ENCODE data around the gene AUH. TPM values are rescaled to one million over a fixed set of nuclear protein-coding genes. Genes with fewer than 3 reads are reported as not detected.
A peak's percentile ranks its signal among the peaks of the same experiment; 100 is the strongest.

The AUH gene
- polyA plus RNA-seq, 1 donor from 2014 or later, result 42.6 TPM

DNA sequence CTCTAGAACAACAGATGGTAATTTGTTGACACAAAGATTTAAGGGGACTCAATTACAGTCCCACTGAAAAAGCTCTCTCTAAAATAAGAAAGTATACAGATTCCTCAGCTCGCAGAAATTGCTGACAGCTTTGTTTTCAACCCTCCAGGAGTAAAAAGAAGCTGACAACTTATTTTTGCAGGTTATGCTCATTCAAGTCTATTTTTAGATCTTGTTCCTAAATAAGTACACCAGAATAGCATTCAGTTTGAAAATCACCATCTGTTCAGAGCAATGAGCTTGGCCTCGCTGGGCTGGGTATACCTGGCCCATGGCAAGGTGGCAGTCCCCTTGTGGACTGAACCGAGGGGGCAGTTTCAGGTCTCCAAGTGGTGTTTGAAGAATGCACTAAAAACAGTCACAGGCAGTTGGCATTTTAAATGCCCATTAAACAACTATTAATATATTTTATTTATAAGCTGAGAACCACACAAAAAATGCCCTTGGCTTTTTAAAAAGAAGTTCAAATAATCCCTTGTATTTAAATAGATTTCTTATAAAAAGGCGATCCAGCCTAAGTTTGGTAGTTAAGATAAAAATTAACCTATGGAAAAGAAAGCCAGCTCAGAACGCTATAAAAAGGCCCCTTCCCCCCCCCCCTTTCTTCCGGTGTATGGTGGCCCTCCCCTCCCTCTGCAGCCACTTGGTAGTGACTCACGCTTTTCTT lies 169.2 kb downstream of the AUH start:
- no peak for TF ChIP-seq CTCF (IDR thresholded peaks at IDR 0.05; ENCODE audit: poor library complexity, severe bottlenecking)
- TF ChIP-seq SMC3 (conservative IDR thresholded peaks at IDR 0.05; ENCODE audit: poor library complexity), result no peak
- TF ChIP-seq TAF1 (IDR thresholded peaks at IDR 0.05; ENCODE audit: low read depth), result no peak
- no peak for TF ChIP-seq EP300 (conservative IDR thresholded peaks at IDR 0.05; ENCODE audit: poor library complexity, severe bottlenecking)
- no peak for TF ChIP-seq MXI1 (conservative IDR thresholded peaks at IDR 0.05; ENCODE audit: poor library complexity, severe bottlenecking)
- TF ChIP-seq RAD21 (conservative IDR thresholded peaks at IDR 0.05), result no peak
- no peak for TF ChIP-seq POLR2AphosphoS5 (IDR thresholded peaks at IDR 0.05)
- TF ChIP-seq EZH2 (IDR thresholded peaks at IDR 0.05; ENCODE audit: borderline replicate concordance, insufficient read depth, low read length, poor library complexity, severe bottlenecking), result no peak
- TF ChIP-seq, protein P1, sequence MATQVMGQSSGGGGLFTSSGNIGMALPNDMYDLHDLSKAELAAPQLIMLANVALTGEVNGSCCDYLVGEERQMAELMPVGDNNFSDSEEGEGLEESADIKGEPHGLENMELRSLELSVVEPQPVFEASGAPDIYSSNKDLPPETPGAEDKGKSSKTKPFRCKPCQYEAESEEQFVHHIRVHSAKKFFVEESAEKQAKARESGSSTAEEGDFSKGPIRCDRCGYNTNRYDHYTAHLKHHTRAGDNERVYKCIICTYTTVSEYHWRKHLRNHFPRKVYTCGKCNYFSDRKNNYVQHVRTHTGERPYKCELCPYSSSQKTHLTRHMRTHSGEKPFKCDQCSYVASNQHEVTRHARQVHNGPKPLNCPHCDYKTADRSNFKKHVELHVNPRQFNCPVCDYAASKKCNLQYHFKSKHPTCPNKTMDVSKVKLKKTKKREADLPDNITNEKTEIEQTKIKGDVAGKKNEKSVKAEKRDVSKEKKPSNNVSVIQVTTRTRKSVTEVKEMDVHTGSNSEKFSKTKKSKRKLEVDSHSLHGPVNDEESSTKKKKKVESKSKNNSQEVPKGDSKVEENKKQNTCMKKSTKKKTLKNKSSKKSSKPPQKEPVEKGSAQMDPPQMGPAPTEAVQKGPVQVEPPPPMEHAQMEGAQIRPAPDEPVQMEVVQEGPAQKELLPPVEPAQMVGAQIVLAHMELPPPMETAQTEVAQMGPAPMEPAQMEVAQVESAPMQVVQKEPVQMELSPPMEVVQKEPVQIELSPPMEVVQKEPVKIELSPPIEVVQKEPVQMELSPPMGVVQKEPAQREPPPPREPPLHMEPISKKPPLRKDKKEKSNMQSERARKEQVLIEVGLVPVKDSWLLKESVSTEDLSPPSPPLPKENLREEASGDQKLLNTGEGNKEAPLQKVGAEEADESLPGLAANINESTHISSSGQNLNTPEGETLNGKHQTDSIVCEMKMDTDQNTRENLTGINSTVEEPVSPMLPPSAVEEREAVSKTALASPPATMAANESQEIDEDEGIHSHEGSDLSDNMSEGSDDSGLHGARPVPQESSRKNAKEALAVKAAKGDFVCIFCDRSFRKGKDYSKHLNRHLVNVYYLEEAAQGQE (IDR thresholded peaks at IDR 0.05; ENCODE audit: borderline replicate concordance), result no peak
- Histone ChIP-seq H3K9me2 (ENCODE audit: insufficient read depth, low read length) (no peaks in the 10 kb centered on the region), H3K9me3 (ENCODE audit: low read length) (no peaks in the 10 kb centered on the region), H3K4me2 (ENCODE audit: low read length) (no peak overlapping the region), H2AFZ (ENCODE audit: low read depth, low read length) (no peak overlapping the region), H3K27ac (ENCODE audit: low read length) (no peak overlapping the region), H3K27me3 (ENCODE audit: insufficient read depth, low read depth, low read length) (peaks cover 20% of the 10 kb centered on the region), H3K9ac (ENCODE audit: low read length) (no peak overlapping the region), H3K79me2 (replicated peaks; ENCODE audit: insufficient read depth, low read length) (no peaks in the 10 kb centered on the region), H4K20me1 (ENCODE audit: insufficient read depth) (no peaks in the 10 kb centered on the region), H3F3A (ENCODE audit: insufficient read depth, low read length, poor library complexity, severe bottlenecking) (peaks cover 3% of the 10 kb centered on the region), H3K4me3 (ENCODE audit: low read length) (peak overlapping the region; percentile 69), H3K36me3 (ENCODE audit: insufficient read depth, low read length) (no peaks in the 10 kb centered on the region)

DNA sequence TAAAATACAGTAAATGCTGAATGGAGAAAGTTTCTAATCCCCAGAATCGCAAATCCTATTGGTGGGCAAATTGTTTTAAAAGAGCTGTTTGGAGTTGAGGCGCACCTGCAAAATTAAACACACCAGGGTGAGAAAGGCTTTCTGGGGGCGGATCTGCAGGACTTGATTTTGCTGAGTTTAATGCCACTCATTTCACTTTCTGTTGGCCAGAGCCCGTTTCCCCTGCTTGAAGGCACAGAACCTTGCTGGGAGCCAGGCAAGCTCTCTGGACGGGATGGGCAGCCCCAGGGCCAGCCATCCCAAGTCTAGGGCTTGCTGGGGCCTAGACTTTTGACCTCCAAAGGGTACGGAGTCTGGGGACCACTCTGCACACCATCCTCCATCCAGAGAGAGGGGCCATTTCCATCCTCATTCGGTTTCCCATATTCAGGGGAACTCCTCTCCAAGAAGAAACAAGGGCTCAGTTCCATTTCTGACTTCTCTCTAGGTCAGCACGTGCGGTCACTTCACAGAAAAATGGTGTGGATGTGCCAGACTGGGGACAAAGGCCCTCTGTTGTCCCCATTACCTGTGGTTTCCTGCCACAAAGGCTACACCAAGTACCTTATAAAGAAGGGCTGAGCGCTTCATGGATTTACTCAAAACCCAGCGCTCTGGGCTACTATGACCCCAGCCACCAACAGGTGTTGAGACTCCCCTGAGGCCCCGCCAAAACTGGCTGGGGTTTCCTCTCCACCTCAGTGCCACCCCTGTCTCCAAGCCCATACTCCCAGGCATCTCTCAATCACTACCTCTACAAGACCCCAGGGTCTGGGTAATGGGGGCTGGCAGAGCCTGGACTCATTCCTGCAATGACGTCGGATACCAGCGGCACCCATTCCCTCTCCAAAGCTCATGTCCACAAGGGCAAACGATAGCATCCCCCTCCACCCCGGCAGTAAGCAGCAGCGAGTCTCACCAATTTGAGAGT lies 170.0 kb downstream of the AUH start:
- Histone ChIP-seq H3K27me3 (ENCODE audit: insufficient read depth, low read depth, low read length) (peaks cover 20% of the 10 kb centered on the region), H3K79me2 (replicated peaks; ENCODE audit: insufficient read depth, low read length) (no peaks in the 10 kb centered on the region), H3F3A (ENCODE audit: insufficient read depth, low read length, poor library complexity, severe bottlenecking) (peaks cover 3% of the 10 kb centered on the region), H3K9me2 (ENCODE audit: insufficient read depth, low read length) (no peaks in the 10 kb centered on the region), H3K27ac (ENCODE audit: low read length) (no peak overlapping the region), H3K9me3 (ENCODE audit: low read length) (no peaks in the 10 kb centered on the region), H3K4me2 (ENCODE audit: low read length) (no peak overlapping the region), H4K20me1 (ENCODE audit: insufficient read depth) (no peaks in the 10 kb centered on the region), H3K9ac (ENCODE audit: low read length) (no peak overlapping the region), H2AFZ (ENCODE audit: low read depth, low read length) (no peak overlapping the region), H3K4me3 (ENCODE audit: low read length) (no peak overlapping the region), H3K36me3 (ENCODE audit: insufficient read depth, low read length) (no peaks in the 10 kb centered on the region)
- no peak for TF ChIP-seq EP300 (conservative IDR thresholded peaks at IDR 0.05; ENCODE audit: poor library complexity, severe bottlenecking)
- TF ChIP-seq MXI1 (conservative IDR thresholded peaks at IDR 0.05; ENCODE audit: poor library complexity, severe bottlenecking), result no peak
- no peak for TF ChIP-seq SMC3 (conservative IDR thresholded peaks at IDR 0.05; ENCODE audit: poor library complexity)
- no peak for TF ChIP-seq RAD21 (conservative IDR thresholded peaks at IDR 0.05)
- no peak for TF ChIP-seq TAF1 (IDR thresholded peaks at IDR 0.05; ENCODE audit: low read depth)
- TF ChIP-seq POLR2AphosphoS5 (IDR thresholded peaks at IDR 0.05), result no peak
